ENCODE measurements around the gene LAIR1.

DNA sequence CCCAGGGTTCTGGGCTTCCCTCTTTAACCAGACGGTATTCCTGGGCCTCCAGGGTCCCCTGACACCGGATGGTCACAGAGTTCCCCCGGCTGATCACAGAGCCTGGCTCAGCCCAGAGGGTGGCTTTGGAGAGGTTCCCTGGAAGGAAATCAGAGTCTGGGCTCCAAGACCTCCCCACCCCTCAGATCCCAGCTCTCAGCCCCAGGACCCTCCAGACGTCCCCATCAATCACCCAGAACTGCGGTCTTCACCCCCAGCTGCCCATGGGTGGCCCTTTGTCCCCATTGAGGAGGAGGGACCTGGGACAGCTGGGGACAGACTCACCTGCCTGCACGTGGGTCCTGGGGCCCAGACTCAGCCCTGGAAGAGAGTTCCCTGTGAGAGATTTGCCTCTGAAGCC lies 52.7 kb downstream of the LAIR1 start:
- TF ChIP-seq, protein P1, sequence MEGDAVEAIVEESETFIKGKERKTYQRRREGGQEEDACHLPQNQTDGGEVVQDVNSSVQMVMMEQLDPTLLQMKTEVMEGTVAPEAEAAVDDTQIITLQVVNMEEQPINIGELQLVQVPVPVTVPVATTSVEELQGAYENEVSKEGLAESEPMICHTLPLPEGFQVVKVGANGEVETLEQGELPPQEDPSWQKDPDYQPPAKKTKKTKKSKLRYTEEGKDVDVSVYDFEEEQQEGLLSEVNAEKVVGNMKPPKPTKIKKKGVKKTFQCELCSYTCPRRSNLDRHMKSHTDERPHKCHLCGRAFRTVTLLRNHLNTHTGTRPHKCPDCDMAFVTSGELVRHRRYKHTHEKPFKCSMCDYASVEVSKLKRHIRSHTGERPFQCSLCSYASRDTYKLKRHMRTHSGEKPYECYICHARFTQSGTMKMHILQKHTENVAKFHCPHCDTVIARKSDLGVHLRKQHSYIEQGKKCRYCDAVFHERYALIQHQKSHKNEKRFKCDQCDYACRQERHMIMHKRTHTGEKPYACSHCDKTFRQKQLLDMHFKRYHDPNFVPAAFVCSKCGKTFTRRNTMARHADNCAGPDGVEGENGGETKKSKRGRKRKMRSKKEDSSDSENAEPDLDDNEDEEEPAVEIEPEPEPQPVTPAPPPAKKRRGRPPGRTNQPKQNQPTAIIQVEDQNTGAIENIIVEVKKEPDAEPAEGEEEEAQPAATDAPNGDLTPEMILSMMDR (conservative IDR thresholded peaks at IDR 0.05) = no peak
- TF ChIP-seq EZH2 (IDR thresholded peaks at IDR 0.05; ENCODE audit: low read depth) = no peak

Measured in PC-9 (cell line).